K562 (cell line): ENCODE results near the gene EDDM13. TPM values are rescaled to one million over a fixed set of nuclear protein-coding genes. Genes with fewer than 3 reads are reported as not detected.

Experiments used
- ELF4 ChIP-seq: fragments of 450-650 bp; formaldehyde crosslinking; IDR thresholded peaks from 2 replicates; pipeline ENCODE4 v1.4.0; 2022; ENCODE audit warnings: missing genetic modification characterization
- ETS1 ChIP-seq: conservative IDR thresholded peaks from 2 replicates; pipeline ENCODE4 v1.6.1; 2011; ENCODE audit warnings: low read depth, mild to moderate bottlenecking, low read length; ENCODE audit not compliant: control insufficient read depth
- GMEB1 ChIP-seq: fragments of 250-450 bp; sonication (Bioruptor Pico); IDR thresholded peaks from 2 replicates; pipeline ENCODE4 v1.4.0; 2020; ENCODE audit warnings: mild to moderate bottlenecking
- HDAC1 ChIP-seq, 2 experiments: fragments of 450-650 bp; IDR thresholded peaks; 2 replicates each; pipeline ENCODE4 v1.6.1; 2016 to 2017; ENCODE audit warnings: inconsistent platforms in 1 of 2, mild to moderate bottlenecking in 1 of 2, moderate library complexity in 1 of 2
- PHB2 ChIP-seq: fragments of 450-650 bp; IDR thresholded peaks from 2 replicates; pipeline ENCODE4 v1.6.1; 2017; ENCODE audit warnings: low read depth
- POLR2B ChIP-seq: fragments of 450-650 bp; IDR thresholded peaks from 2 replicates; pipeline ENCODE4 v1.6.1; 2018; ENCODE audit warnings: low read depth; ENCODE audit not compliant: partially characterized antibody
- POU5F1 ChIP-seq: fragments of 150-350 bp; IDR thresholded peaks from 2 replicates; pipeline ENCODE4 v1.6.1; 2014; ENCODE audit warnings: borderline replicate concordance, low read length, low read depth, mild to moderate bottlenecking; ENCODE audit not compliant: partially characterized antibody
- PURB ChIP-seq: sonication (generic); formaldehyde crosslinking; IDR thresholded peaks from 2 replicates; pipeline ENCODE4 v1.9.0; 2021; ENCODE audit warnings: low read depth, mild to moderate bottlenecking, missing genetic modification reagents
- RFX7 ChIP-seq: fragments of 250-450 bp; sonication (Bioruptor Pico); IDR thresholded peaks from 2 replicates; pipeline ENCODE4 v1.5.1; 2021; ENCODE audit warnings: mild to moderate bottlenecking
- SIN3A ChIP-seq, 2 experiments: fragments of 150-350 bp in 1 of 2; IDR thresholded peaks; 2 replicates each; pipeline ENCODE4 v1.6.1; 2011 to 2016; ENCODE audit warnings: borderline replicate concordance in 2 of 2, low read depth in 2 of 2, low read length in 2 of 2, mild to moderate bottlenecking in 2 of 2, moderate library complexity in 2 of 2; ENCODE audit not compliant: control insufficient read depth in 1 of 2
- SMC3 ChIP-seq: conservative IDR thresholded peaks from 2 replicates; pipeline ENCODE4 v1.6.1; 2011; ENCODE audit warnings: low read depth, low read length, improper control_type of control experiment; ENCODE audit not compliant: insufficient read depth
- SRSF1 ChIP-seq: fragments of 200-400 bp; formaldehyde crosslinking; IDR thresholded peaks from 2 replicates; pipeline ENCODE4 v1.6.1; 2017; ENCODE audit warnings: mild to moderate bottlenecking, low read depth, low read length, moderate library complexity
- ZBTB7A ChIP-seq: IDR thresholded peaks from 2 replicates; pipeline ENCODE4 v1.6.1; 2011; ENCODE audit warnings: low read depth, mild to moderate bottlenecking, low read length, moderate library complexity, borderline replicate concordance; ENCODE audit not compliant: control insufficient read depth
- ZNF609 ChIP-seq: sonication (generic); formaldehyde crosslinking; IDR thresholded peaks from 2 replicates; pipeline ENCODE4 v1.8.1; 2023; ENCODE audit warnings: missing genetic modification reagents, mild to moderate bottlenecking, borderline replicate concordance
- ZNF695 ChIP-seq: fragments of 450-650 bp; formaldehyde crosslinking; IDR thresholded peaks from 2 replicates; pipeline ENCODE4 v1.4.0; 2020; ENCODE audit warnings: mild to moderate bottlenecking, moderate library complexity
- polyA plus RNA-seq, 8 experiments: library from polyadenylated mRNA; depleted of rRNA in 4 of 8; stranded (reverse) in 5 of 8; unstranded in 3 of 8; fragments of >200 nt; fragmentation: Nextera tagmentation in 2 of 8; fragmentation: Illumina TruSeq in 1 of 8; extraction: Ambion mirVana in 2 of 8; extraction: Trizol in 1 of 8; gene quantifications; 2 replicates each; pipeline versions ENCODE4 v1.2.1 to v1.2.3, GENCODE V29; 2011 to 2014; ENCODE audit warnings: inconsistent platforms in 1 of 8, missing spikeins in 1 of 8
- total RNA-seq, 7 experiments: library from RNA; depleted of rRNA in 6 of 7; stranded (reverse); fragments of >200 nt in 6 of 7; fragmentation: Illumina TruSeq in 2 of 7; extraction: Trizol in 2 of 7; gene quantifications; 2 replicates each; pipeline versions ENCODE4 v1.2.1 to v1.2.3, GENCODE V29; 2011 to 2021; ENCODE audit warnings: low replicate concordance in 1 of 7
- TF ChIP-seq, protein P1 (sequence below): IDR thresholded peaks from 2 replicates; pipeline ENCODE4 v1.6.1; 2014; ENCODE audit warnings: antibody characterized with exemption

Gene EDDM13
- total and polyA plus RNA-seq, 9 of the 15 experiments (the other 6 are each of a cell fraction or from before 2014, with no cell fraction given), result 2.0 to 7.7 (median 4.1) TPM

- TF ChIP-seq GMEB1 (CRISPR knock-in tag) (no peak), SRSF1 (no peak), ZNF609 (CRISPR knock-in tag) (no peak), POU5F1 (no peak), RFX7 (no peak), PHB2 (peak; percentile 52; the same call in 1 of the 2 replicates), SIN3A (IDR thresholded peaks at IDR 0.05; ENCODE audit: borderline replicate concordance in 2 of 2, control insufficient read depth in 1 of 2, low read depth in 2 of 2, low read length in 2 of 2) (no peak), ELF4 (CRISPR knock-in tag) (no peak), ZBTB7A (no peak), POLR2B (no peak), PURB (CRISPR knock-in tag) (no peak), ETS1 (no peak), SMC3 (no peak), ZNF695 (CRISPR knock-in tag) (no peak), HDAC1 (IDR thresholded peaks at IDR 0.05) (no peak)
- TF ChIP-seq, protein P1, sequence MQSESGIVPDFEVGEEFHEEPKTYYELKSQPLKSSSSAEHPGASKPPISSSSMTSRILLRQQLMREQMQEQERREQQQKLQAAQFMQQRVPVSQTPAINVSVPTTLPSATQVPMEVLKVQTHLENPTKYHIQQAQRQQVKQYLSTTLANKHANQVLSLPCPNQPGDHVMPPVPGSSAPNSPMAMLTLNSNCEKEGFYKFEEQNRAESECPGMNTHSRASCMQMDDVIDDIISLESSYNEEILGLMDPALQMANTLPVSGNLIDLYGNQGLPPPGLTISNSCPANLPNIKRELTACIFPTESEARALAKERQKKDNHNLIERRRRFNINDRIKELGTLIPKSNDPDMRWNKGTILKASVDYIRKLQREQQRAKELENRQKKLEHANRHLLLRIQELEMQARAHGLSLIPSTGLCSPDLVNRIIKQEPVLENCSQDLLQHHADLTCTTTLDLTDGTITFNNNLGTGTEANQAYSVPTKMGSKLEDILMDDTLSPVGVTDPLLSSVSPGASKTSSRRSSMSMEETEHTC, result no peak
Observed at GRCh38 chr19:56321254-56321988, 48.9 kb downstream of the EDDM13 start (continued).
